GM12878 (cell line): ENCODE measurements around the gene GSG1L. TPM values are rescaled to one million over a fixed set of nuclear protein-coding genes. Genes with fewer than 3 reads are reported as not detected.

Experiments used
- ATAC-seq: fragments of 200-7000 bp; cut with Tn5 transposase; 3 replicates; pipeline ENCODE4 v1.9.1; 2020; ENCODE audit warnings: mild to moderate bottlenecking, moderate library complexity
- BruUV-seq: library from RNA; stranded (reverse); fragments of 400-500 nt; replicated peaks from 2 replicates; lab custom pipeline; 2021; lab: Mats Ljungman, UMichigan
- CTCF ChIA-PET: fragments of 300-600 bp; sonication (Branson Sonifier 250); formaldehyde crosslinking; extraction: SDS; loops from one replicate; lab custom pipeline; 2021; ENCODE audit warnings: inconsistent platforms; lab: Yijun Ruan, JAX
- POLR2A ChIA-PET: fragments of 350-600 bp; formaldehyde crosslinking; extraction: SDS; loops from one replicate; lab custom pipeline; 2021; ENCODE audit warnings: inconsistent platforms; lab: Charles Lee
- RAD21 ChIA-PET: fragments of 300-600 bp; sonication (Branson Sonifier 250); formaldehyde crosslinking; loops from one replicate; lab custom pipeline; 2023; ENCODE audit warnings: antibody characterized with exemption; ENCODE audit not compliant: unreplicated experiment; lab: Charles Lee
- SMC1A ChIA-PET: fragments of 300-600 bp; sonication (Branson Sonifier 250); formaldehyde crosslinking; loops from one replicate; lab custom pipeline; 2023; ENCODE audit not compliant: unreplicated experiment, uncharacterized antibody; lab: Charles Lee
- DNase-seq: peaks from one replicate; pipeline ENCODE4 v3.0.0-alpha.2; 2011; ENCODE audit warnings: low read depth, low spot score
- FAIRE-seq: peaks from 3 replicates; lab custom pipeline; 2011; peaks lifted over from hg19 to GRCh38; lab: Jason Lieb, UNC
- H2AFZ ChIP-seq: 2 replicates; pipeline ENCODE4 v1.6.0; 2011; ENCODE audit warnings: low read depth, low read length, control low read depth; ENCODE audit not compliant: control insufficient read depth
- H3K27ac ChIP-seq: 2 replicates; pipeline ENCODE4 v1.5.1; 2011; ENCODE audit warnings: control low read depth; ENCODE audit not compliant: control insufficient read depth, insufficient read depth
- H3K27me3 ChIP-seq, 2 experiments: replicated peaks in 1 of 2; 2 replicates each; pipeline versions ENCODE4 v1.6.0 to v1.6.1; 2011; ENCODE audit warnings: low read length in 1 of 2; ENCODE audit not compliant: control insufficient read depth in 2 of 2, insufficient read depth in 2 of 2
- H3K36me3 ChIP-seq, 2 experiments: 2 replicates each; pipeline ENCODE4 v1.5.1; 2011; ENCODE audit warnings: low read length in 1 of 2; ENCODE audit not compliant: control insufficient read depth in 2 of 2, insufficient read depth in 2 of 2
- H3K4me1 ChIP-seq: 2 replicates; pipeline ENCODE4 v1.6.1; 2011; ENCODE audit warnings: mild to moderate bottlenecking, low read length, moderate library complexity, mixed read lengths; ENCODE audit not compliant: control insufficient read depth, insufficient read depth
- H3K4me2 ChIP-seq: 2 replicates; pipeline ENCODE4 v1.6.0; 2011; ENCODE audit warnings: control low read depth; ENCODE audit not compliant: control insufficient read depth, insufficient read depth
- H3K4me3 ChIP-seq: fragments of 200-600 bp; sonication (generic); 2 replicates; pipeline ENCODE4 v1.5.1; 2016
- H3K79me2 ChIP-seq: 2 replicates; pipeline ENCODE4 v1.6.0; 2011; ENCODE audit warnings: low read length; ENCODE audit not compliant: control insufficient read depth, insufficient read depth
- H3K9ac ChIP-seq: 2 replicates; pipeline ENCODE4 v1.8.0; 2011; ENCODE audit warnings: low read length, control low read depth, mixed read lengths; ENCODE audit not compliant: control insufficient read depth, insufficient read depth
- H3K9me3 ChIP-seq: replicated peaks from 3 replicates; pipeline ENCODE4 v1.5.1; 2011; ENCODE audit warnings: mild to moderate bottlenecking, low read length; ENCODE audit not compliant: control insufficient read depth, insufficient read depth
- H4K20me1 ChIP-seq: 2 replicates; pipeline ENCODE4 v1.6.0; 2011; ENCODE audit not compliant: control insufficient read depth, insufficient read depth
- E2F8 ChIP-seq: fragments of 450-650 bp; IDR thresholded peaks from 2 replicates; pipeline ENCODE4 v1.6.1; 2018; ENCODE audit warnings: mild to moderate bottlenecking, low read depth, moderate library complexity; ENCODE audit not compliant: partially characterized antibody
- EGR1 ChIP-seq, 2 experiments: IDR thresholded peaks; 1 replicate in 1 of 2; 2 replicates in 1 of 2; pipeline ENCODE4 v1.6.1; 2011 to 2012; ENCODE audit warnings: low read depth in 2 of 2, low read length in 2 of 2, borderline replicate concordance in 1 of 2, mild to moderate bottlenecking in 1 of 2, moderate library complexity in 1 of 2
- ETV6 ChIP-seq, 2 experiments: fragments of 450-650 bp in 1 of 2; IDR thresholded peaks in 1 of 2; conservative IDR thresholded peaks in 1 of 2; 2 replicates each; pipeline ENCODE4 v1.6.1; 2014; ENCODE audit warnings: antibody characterized with exemption in 1 of 2, borderline replicate concordance in 1 of 2, low read depth in 1 of 2, mild to moderate bottlenecking in 1 of 2, moderate library complexity in 1 of 2
- FOS ChIP-seq: IDR thresholded peaks from 3 replicates; pipeline ENCODE4 v1.6.1; 2011; ENCODE audit warnings: borderline replicate concordance; ENCODE audit not compliant: insufficient read length; ENCODE audit errors: extremely low read depth
- HSF1 ChIP-seq: fragments of 150-350 bp; IDR thresholded peaks from 2 replicates; pipeline ENCODE4 v1.6.1; 2014; ENCODE audit warnings: mild to moderate bottlenecking, low read depth, low read length
- PBX3 ChIP-seq: IDR thresholded peaks from 2 replicates; pipeline ENCODE4 v1.6.1; 2011; ENCODE audit warnings: mild to moderate bottlenecking, low read depth, low read length, moderate library complexity; ENCODE audit not compliant: insufficient replicate concordance
- STAT3 ChIP-seq: IDR thresholded peaks from 2 replicates; pipeline ENCODE4 v1.6.1; 2011; ENCODE audit warnings: low read depth, low read length, improper control_type of control experiment
- WGBS: methylation state at CpG from one replicate; pipeline ENCODE4 v1.1.6; 2016; ENCODE audit warnings: low lambda C conversion rate; ENCODE audit not compliant: insufficient replicate concordance, insufficient coverage; ENCODE audit errors: missing lambda C conversion rate; 5-methylcytosine and 5-hydroxymethylcytosine counted together
- in situ Hi-C: fragments of 300-500 bp; cut with MboI; formaldehyde crosslinking; loops from 9 replicates; pipeline ENCODE4 v1.14.3; 2018; ENCODE audit warnings: mixed read lengths
- intact Hi-C: fragments of 100-400 bp; cut with micrococcal nuclease; formaldehyde crosslinking; loops from one replicate; pipeline ENCODE4 v1.14.2; 2022; ENCODE audit not compliant: unreplicated experiment
- polyA plus RNA-seq, 11 experiments: library from polyadenylated mRNA; depleted of rRNA in 4 of 11; unstranded in 6 of 11; stranded (reverse) in 5 of 11; fragments of >200 nt; fragmentation: Nextera tagmentation in 4 of 11; fragmentation: Illumina TruSeq in 1 of 11; extraction: Ambion mirVana in 4 of 11; extraction: Trizol in 1 of 11; gene quantifications; 1 replicate in 1 of 11; 2 replicates in 10 of 11; pipeline versions ENCODE4 v1.2.1 to v1.2.3, GENCODE V29; 2011 to 2016; ENCODE audit warnings: inconsistent platforms in 2 of 11, missing spikeins in 2 of 11, low read depth in 1 of 11
- total RNA-seq, 4 experiments: library from RNA; depleted of rRNA in 3 of 4; stranded (reverse); fragments of >200 nt in 3 of 4; fragmentation: Illumina TruSeq in 1 of 4; extraction: Trizol in 1 of 4; gene quantifications; 2 replicates each; pipeline versions ENCODE4 v1.2.1 to v1.2.3, GENCODE V29; 2013 to 2021

The GSG1L gene
- total and polyA plus RNA-seq, 10 of the 15 experiments (the other 5 are each of a cell fraction or from before 2014, with no cell fraction given): not detected

GRCh38 chr16:27852116-27852515, 211.4 kb downstream of the GSG1L start:
- ChIA-PET CTCF (no interaction called here), POLR2A (no interaction called here), RAD21 (no interaction called here), SMC1A (no interaction called here)
- Histone ChIP-seq H4K20me1 (no peaks in the 10 kb centered on the region), H3K9ac (no peak overlapping the region), H3K4me2 (no peak overlapping the region), H3K27ac (no peak overlapping the region), H3K4me1 (peaks cover 7% of the 10 kb centered on the region), H3K4me3 (no peak overlapping the region), H3K27me3 (peaks cover 2 to 3% of the 10 kb centered on the region in 2 experiments; a peak in 3 of 4 replicates), H3K36me3 (no peaks in the 10 kb centered on the region), H3K79me2 (no peaks in the 10 kb centered on the region), H2AFZ (no peak overlapping the region), H3K9me3 (no peaks in the 10 kb centered on the region)
- WGBS: 38% methylated on average over 7 of the region's 7 CpGs
- intact Hi-C loops (no loop called here), in situ Hi-C loops (no loop called here)
- no peak for FAIRE-seq
- DNase-seq: no peak
- no TSS peak for BruUV-seq
- no peak for ATAC-seq
- no peak for TF ChIP-seq HSF1
- TF ChIP-seq FOS: no peak
- no peak for TF ChIP-seq PBX3
- no peak for TF ChIP-seq STAT3
- no peak for TF ChIP-seq E2F8
- no peak for TF ChIP-seq ETV6 (conservative IDR thresholded peaks at IDR 0.05 in 1 of 2, IDR thresholded peaks at IDR 0.05 in 1 of 2; ENCODE audit: borderline replicate concordance in 1 of 2, low read depth in 1 of 2)
- no peak for TF ChIP-seq EGR1 (IDR thresholded peaks at IDR 0.05; ENCODE audit: borderline replicate concordance in 1 of 2, low read depth in 2 of 2, low read length in 2 of 2)
